HepG2 (cell line): Measurements from ENCODE around the gene SLC25A1. TPM values are rescaled to one million over a fixed set of nuclear protein-coding genes. Genes with fewer than 3 reads are reported as not detected.

ENCODE experiments used
- ATAC-seq: fragments of 200-7000 bp; cut with Tn5 transposase; 3 replicates; pipeline ENCODE4 v1.9.1; 2020; ENCODE audit warnings: mild to moderate bottlenecking, moderate library complexity
- BruUV-seq: library from RNA; stranded (reverse); fragments of 400-500 nt; replicated peaks from 2 replicates; lab custom pipeline; 2021; lab: Mats Ljungman, UMichigan
- CTCF ChIA-PET: fragments of 300-600 bp; formaldehyde crosslinking; extraction: SDS; loops from one replicate; lab custom pipeline; 2021; ENCODE audit warnings: low total read pairs, inconsistent platforms, low intra/inter-chr PET ratio; lab: Yijun Ruan, JAX
- POLR2A ChIA-PET: fragments of 350-600 bp; sonication (Branson Sonifier 250); formaldehyde crosslinking; loops from one replicate; lab custom pipeline; 2020; ENCODE audit warnings: antibody characterized with exemption, inconsistent platforms; lab: Yijun Ruan, JAX
- DNase-seq: peaks from one replicate; pipeline ENCODE4 v3.0.0-alpha.2; 2015; ENCODE audit warnings: low spot score
- FAIRE-seq: peaks from 3 replicates; lab custom pipeline; 2011; peaks lifted over from hg19 to GRCh38; lab: Jason Lieb, UNC
- H2AFZ ChIP-seq: one replicate; pipeline ENCODE4 v1.6.1; 2011; ENCODE audit warnings: low read length, inconsistent platforms
- H3K27ac ChIP-seq: fragments of 300-600 bp; 3 replicates; pipeline ENCODE4 v1.8.0; 2011; ENCODE audit warnings: mixed run types, mild to moderate bottlenecking, mixed read lengths, low read length, inconsistent platforms; ENCODE audit not compliant: insufficient read depth; ENCODE audit errors: extremely low read length
- H3K27me3 ChIP-seq, 2 experiments: fragments of 200-600 bp in 1 of 2; 2 replicates in 1 of 2; 3 replicates in 1 of 2; pipeline versions ENCODE4 v1.6.0 to v1.8.0; 2011; ENCODE audit warnings: low read length in 2 of 2, mild to moderate bottlenecking in 2 of 2, moderate library complexity in 2 of 2, inconsistent platforms in 1 of 2; ENCODE audit not compliant: insufficient read depth in 2 of 2, control insufficient read depth in 1 of 2
- H3K36me3 ChIP-seq, 2 experiments: fragments of 200-600 bp in 1 of 2; replicated peaks in 1 of 2; 2 replicates in 1 of 2; 3 replicates in 1 of 2; pipeline versions ENCODE4 v1.5.1 to v1.8.0; 2011; ENCODE audit warnings: low read length in 2 of 2, inconsistent platforms in 1 of 2; ENCODE audit not compliant: insufficient read depth in 2 of 2, control insufficient read depth in 1 of 2
- H3K4me1 ChIP-seq: 2 replicates; pipeline ENCODE4 v1.5.1; 2012; ENCODE audit warnings: low read length, inconsistent platforms; ENCODE audit not compliant: insufficient read depth
- H3K4me2 ChIP-seq: 2 replicates; pipeline ENCODE4 v1.6.0; 2011; ENCODE audit warnings: low read depth, low read length, inconsistent platforms
- H3K4me3 ChIP-seq, 3 experiments: fragments of 200-600 bp in 1 of 3; sonication (generic), shearing (Covaris generic) in 1 of 3; replicated peaks in 1 of 3; 2 replicates each; pipeline ENCODE4 v1.5.1; 2011 to 2016; ENCODE audit warnings: low read length in 3 of 3, inconsistent platforms in 2 of 3, low read depth in 2 of 3, mild to moderate bottlenecking in 2 of 3, control low read depth in 1 of 3, mixed read lengths in 1 of 3; ENCODE audit not compliant: insufficient read depth in 1 of 3
- H3K79me2 ChIP-seq: one replicate; pipeline ENCODE4 v1.6.1; 2011; ENCODE audit warnings: low read length, inconsistent platforms; ENCODE audit not compliant: insufficient read depth
- H3K9ac ChIP-seq: 2 replicates; pipeline ENCODE4 v1.6.0; 2011; ENCODE audit warnings: mild to moderate bottlenecking, low read depth, low read length, inconsistent platforms; ENCODE audit not compliant: insufficient read depth
- H3K9me3 ChIP-seq: 2 replicates; pipeline ENCODE4 v1.5.1; 2012; ENCODE audit warnings: mild to moderate bottlenecking, low read length
- H4K20me1 ChIP-seq: 2 replicates; pipeline ENCODE4 v1.6.0; 2011; ENCODE audit warnings: inconsistent platforms, mild to moderate bottlenecking, low read length, moderate library complexity; ENCODE audit not compliant: insufficient read depth
- ZFX ChIP-seq: sonication (generic); formaldehyde crosslinking; IDR thresholded peaks from 2 replicates; pipeline ENCODE4 v1.4.0; 2020; ENCODE audit warnings: mild to moderate bottlenecking, low read depth, missing genetic modification reagents, moderate library complexity
- ZNF124 ChIP-seq: sonication (generic); formaldehyde crosslinking; IDR thresholded peaks from 2 replicates; pipeline ENCODE4 v1.4.0; 2020; ENCODE audit warnings: missing genetic modification reagents
- ZNF883 ChIP-seq: sonication (generic); formaldehyde crosslinking; IDR thresholded peaks from 2 replicates; pipeline ENCODE4 v1.5.1; 2020; ENCODE audit warnings: mild to moderate bottlenecking, missing genetic modification reagents; ENCODE audit errors: not compliant biosample characterization
- WGBS: methylation state at CpG from one replicate; pipeline ENCODE4 v1.1.6; 2017; ENCODE audit warnings: low lambda C conversion rate; 5-methylcytosine and 5-hydroxymethylcytosine counted together
- in situ Hi-C: cut with HindIII; loops from 2 replicates; pipeline ENCODE4 v1.10.0; 2017; ENCODE audit warnings: low pct_unique_long_range_greater_than_20kb; ENCODE audit not compliant: extremely low pct_ligation_motif_present
- intact Hi-C: fragments of 100-400 bp; cut with micrococcal nuclease; formaldehyde crosslinking; loops from one replicate; pipeline ENCODE4 v1.10.0; 2022; ENCODE audit not compliant: unreplicated experiment
- polyA plus RNA-seq, 8 experiments: library from polyadenylated mRNA; depleted of rRNA in 3 of 8; stranded (reverse) in 7 of 8; unstranded in 1 of 8; fragments of >200 nt; fragmentation: Illumina TruSeq in 4 of 8; extraction: Trizol in 4 of 8; gene quantifications; 2 replicates each; pipeline versions ENCODE4 v1.2.1 to v1.2.3, GENCODE V29; 2011 to 2016; ENCODE audit warnings: low read depth in 4 of 8, missing spikeins in 1 of 8, mixed read lengths in 1 of 8; ENCODE audit not compliant: insufficient read depth in 1 of 8
- total RNA-seq, 5 experiments: library from RNA; depleted of rRNA; stranded (reverse); fragments of >200 nt; fragmentation: Illumina TruSeq; extraction: Trizol; gene quantifications; 2 replicates each; pipeline ENCODE4 v1.2.3, GENCODE V29; 2016; ENCODE audit warnings: low read depth in 1 of 5
- TF ChIP-seq, protein P1 (sequence below): sonication (generic); formaldehyde crosslinking; IDR thresholded peaks from 2 replicates; pipeline ENCODE4 v1.5.1; 2020; ENCODE audit warnings: mild to moderate bottlenecking, missing genetic modification reagents, moderate library complexity

SLC25A1 gene
- total and polyA plus RNA-seq, 2 of the 13 experiments (the other 11 are each of a cell fraction or from before 2014, with no cell fraction given) = 49.4 to 161 TPM

DNA sequence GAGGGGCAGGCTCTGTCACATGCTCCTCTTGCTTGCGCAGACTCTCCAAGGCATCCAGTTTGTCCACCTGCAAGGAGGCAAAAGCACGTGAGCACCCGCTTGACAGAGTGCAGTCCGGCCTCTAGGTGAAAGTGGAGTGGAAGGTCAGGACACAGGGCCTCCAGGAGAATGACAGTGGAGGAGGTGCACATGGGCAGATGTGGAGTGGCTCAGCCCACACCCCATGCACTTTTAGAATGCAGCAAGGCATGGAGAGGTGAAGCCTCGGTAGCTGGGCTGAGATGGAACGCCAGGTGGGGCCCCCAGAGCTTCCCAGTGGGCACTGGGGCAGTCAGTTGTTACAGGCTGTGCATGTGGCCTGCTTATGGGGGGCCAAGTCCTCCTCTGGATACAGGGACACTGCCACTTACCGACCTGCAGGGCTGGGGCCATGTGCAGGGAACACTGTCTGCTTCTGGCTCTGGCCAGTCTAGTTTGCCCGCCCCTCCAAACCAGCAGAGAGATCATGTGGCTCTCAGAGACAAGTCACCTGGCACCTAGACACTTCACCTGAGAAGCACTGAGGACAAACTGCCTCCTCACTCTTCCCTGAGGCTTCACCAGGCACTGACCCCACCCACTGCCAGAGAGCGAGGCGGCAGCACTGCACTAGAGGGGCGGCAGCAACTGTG, 2.3 kb upstream of the SLC25A1 start:
- intact Hi-C loops (no loop called here), in situ Hi-C loops (loop anchor here (5.0 kb wide), 1 partner anchor 111 kb away; the partner anchor contains the start of gene CLTCL1)
- H3K27ac ChIP-seq = no peak overlapping the region
- H3K36me3 ChIP-seq = peaks cover 3 to 12% of the 10 kb centered on the region in 2 experiments; a peak in 3 of 5 replicates
- peaks cover 44% of the 10 kb centered on the region for H3K4me1 ChIP-seq
- H3K9me3 ChIP-seq = no peaks in the 10 kb centered on the region
- no peak for FAIRE-seq
- H3K9ac ChIP-seq = no peak overlapping the region
- ATAC-seq = no peak
- no peak overlapping the region for H2AFZ ChIP-seq
- no peak overlapping the region for H3K4me2 ChIP-seq
- no peak overlapping the region; a peak in 1 of 6 replicates for H3K4me3 ChIP-seq
- POLR2A ChIA-PET = interaction anchor here (1.8 kb wide), 1 partner anchor 111 kb away, joined by 4 read pairs; the partner anchor contains the start of gene CLTCL1
- no peak for DNase-seq
- peaks cover 6% of the 10 kb centered on the region; the same call in 1 of the 2 replicates for H4K20me1 ChIP-seq
- TF ChIP-seq, protein P1, sequence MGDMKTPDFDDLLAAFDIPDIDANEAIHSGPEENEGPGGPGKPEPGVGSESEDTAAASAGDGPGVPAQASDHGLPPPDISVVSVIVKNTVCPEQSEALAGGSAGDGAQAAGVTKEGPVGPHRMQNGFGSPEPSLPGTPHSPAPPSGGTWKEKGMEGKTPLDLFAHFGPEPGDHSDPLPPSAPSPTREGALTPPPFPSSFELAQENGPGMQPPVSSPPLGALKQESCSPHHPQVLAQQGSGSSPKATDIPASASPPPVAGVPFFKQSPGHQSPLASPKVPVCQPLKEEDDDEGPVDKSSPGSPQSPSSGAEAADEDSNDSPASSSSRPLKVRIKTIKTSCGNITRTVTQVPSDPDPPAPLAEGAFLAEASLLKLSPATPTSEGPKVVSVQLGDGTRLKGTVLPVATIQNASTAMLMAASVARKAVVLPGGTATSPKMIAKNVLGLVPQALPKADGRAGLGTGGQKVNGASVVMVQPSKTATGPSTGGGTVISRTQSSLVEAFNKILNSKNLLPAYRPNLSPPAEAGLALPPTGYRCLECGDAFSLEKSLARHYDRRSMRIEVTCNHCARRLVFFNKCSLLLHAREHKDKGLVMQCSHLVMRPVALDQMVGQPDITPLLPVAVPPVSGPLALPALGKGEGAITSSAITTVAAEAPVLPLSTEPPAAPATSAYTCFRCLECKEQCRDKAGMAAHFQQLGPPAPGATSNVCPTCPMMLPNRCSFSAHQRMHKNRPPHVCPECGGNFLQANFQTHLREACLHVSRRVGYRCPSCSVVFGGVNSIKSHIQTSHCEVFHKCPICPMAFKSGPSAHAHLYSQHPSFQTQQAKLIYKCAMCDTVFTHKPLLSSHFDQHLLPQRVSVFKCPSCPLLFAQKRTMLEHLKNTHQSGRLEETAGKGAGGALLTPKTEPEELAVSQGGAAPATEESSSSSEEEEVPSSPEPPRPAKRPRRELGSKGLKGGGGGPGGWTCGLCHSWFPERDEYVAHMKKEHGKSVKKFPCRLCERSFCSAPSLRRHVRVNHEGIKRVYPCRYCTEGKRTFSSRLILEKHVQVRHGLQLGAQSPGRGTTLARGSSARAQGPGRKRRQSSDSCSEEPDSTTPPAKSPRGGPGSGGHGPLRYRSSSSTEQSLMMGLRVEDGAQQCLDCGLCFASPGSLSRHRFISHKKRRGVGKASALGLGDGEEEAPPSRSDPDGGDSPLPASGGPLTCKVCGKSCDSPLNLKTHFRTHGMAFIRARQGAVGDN = peak; percentile 52
- TF ChIP-seq ZNF883 (CRISPR knock-in tag) (peak; percentile 42), ZNF124 (CRISPR knock-in tag) (no peak), ZFX (0 out of 2 replicates have a peak, but pooled peaks have one; percentile 26)
- TF ChIP-seq, all 625 proteins: peak for 3
- no peaks in the 10 kb centered on the region for H3K27me3 ChIP-seq
- CTCF ChIA-PET = no interaction called here
- 61% methylated on average over 7 of the region's 11 CpGs for WGBS
- BruUV-seq = no TSS peak
- H3K79me2 ChIP-seq = peaks cover 13% of the 10 kb centered on the region
